PC-9 (cell line): ENCODE data around the gene SORCS2. TPM values are rescaled to one million over a fixed set of nuclear protein-coding genes. Genes with fewer than 3 reads are reported as not detected.

Experiments
- BruUV-seq: library from RNA; stranded (reverse); fragments of 400-500 nt; replicated peaks from 2 replicates; lab custom pipeline; 2021; lab: Mats Ljungman, UMichigan
- CTCF ChIA-PET: fragments of 300-600 bp; sonication (Branson Sonifier 250); formaldehyde crosslinking; loops from one replicate; lab custom pipeline; 2022; ENCODE audit warnings: antibody characterized with exemption; lab: Charles Lee
- POLR2A ChIA-PET: fragments of 300-600 bp; sonication (Branson Sonifier 250); formaldehyde crosslinking; loops from one replicate; lab custom pipeline; 2022; ENCODE audit warnings: antibody characterized with exemption; ENCODE audit not compliant: unreplicated experiment; lab: Charles Lee
- DNase-seq, 2 experiments: peaks; one replicate each; pipeline versions ENCODE4 v3.0.0 to v3.0.0-alpha.2; 2015 to 2022; ENCODE audit warnings: mixed read lengths in 1 of 2
- H2AFZ ChIP-seq: fragments of 200-600 bp; sonication (generic); 2 replicates; pipeline ENCODE4 v1.8.1; 2017; ENCODE audit warnings: antibody characterized with exemption
- H3F3A ChIP-seq: fragments of 200-600 bp; sonication (generic); 2 replicates; pipeline ENCODE4 v1.8.1; 2017; ENCODE audit warnings: antibody characterized with exemption, mild to moderate bottlenecking, low read depth; ENCODE audit not compliant: insufficient read depth
- H3K27ac ChIP-seq: fragments of 200-600 bp; sonication (generic); 2 replicates; pipeline ENCODE4 v1.6.1; 2016; ENCODE audit warnings: mixed run types
- H3K27me3 ChIP-seq: fragments of 200-600 bp; sonication (generic); 2 replicates; pipeline ENCODE4 v1.6.1; 2016; ENCODE audit warnings: low read depth, mixed run types; ENCODE audit not compliant: insufficient read depth
- H3K36me3 ChIP-seq: fragments of 200-600 bp; sonication (generic); 2 replicates; pipeline ENCODE4 v1.6.1; 2016; ENCODE audit warnings: low read depth, mixed run types
- H3K4me1 ChIP-seq: fragments of 200-600 bp; sonication (generic); replicated peaks from 2 replicates; pipeline ENCODE4 v1.6.1; 2016; ENCODE audit warnings: mixed run types; ENCODE audit not compliant: insufficient read depth
- H3K4me2 ChIP-seq: fragments of 200-600 bp; sonication (generic); 2 replicates; pipeline ENCODE4 v1.6.1; 2017; ENCODE audit warnings: mixed run types
- H3K4me3 ChIP-seq: fragments of 200-600 bp; sonication (generic); 2 replicates; pipeline ENCODE4 v1.6.1; 2016; ENCODE audit warnings: mixed run types
- H3K79me2 ChIP-seq: fragments of 200-600 bp; sonication (generic); 2 replicates; pipeline ENCODE4 v1.6.1; 2017; ENCODE audit warnings: low read depth, mixed run types
- H3K9me2 ChIP-seq: fragments of 200-600 bp; sonication (generic); 2 replicates; pipeline ENCODE4 v1.8.1; 2017; ENCODE audit warnings: mild to moderate bottlenecking; ENCODE audit not compliant: insufficient read depth
- H3K9me3 ChIP-seq: fragments of 200-600 bp; sonication (generic); 2 replicates; pipeline ENCODE4 v1.8.1; 2016; ENCODE audit warnings: low read depth; ENCODE audit not compliant: insufficient read depth
- H4K20me1 ChIP-seq: fragments of 200-600 bp; sonication (generic); 2 replicates; pipeline ENCODE4 v1.8.1; 2017; ENCODE audit not compliant: insufficient read depth
- EZH2 ChIP-seq: fragments of 200-600 bp; sonication (generic); IDR thresholded peaks from 2 replicates; pipeline ENCODE4 v1.8.0; 2017; ENCODE audit warnings: antibody characterized with exemption, low read depth
- intact Hi-C: fragments of 100-400 bp; cut with micrococcal nuclease; formaldehyde crosslinking; loops from one replicate; pipeline ENCODE4 v1.10.0; 2022; ENCODE audit not compliant: unreplicated experiment
- total RNA-seq: library from RNA; stranded (reverse); gene quantifications from 2 replicates; pipeline ENCODE4 v1.2.3, GENCODE V29; 2021
- TF ChIP-seq, protein P1 (sequence below): fragments of 200-600 bp; sonication (generic); conservative IDR thresholded peaks from 2 replicates; pipeline ENCODE4 v1.6.1; 2017; ENCODE audit warnings: mixed run types, antibody characterized with exemption, mild to moderate bottlenecking, moderate library complexity

The SORCS2 gene
- total RNA-seq, 1 experiment from 2014 or later: 25.8 TPM

DNA sequence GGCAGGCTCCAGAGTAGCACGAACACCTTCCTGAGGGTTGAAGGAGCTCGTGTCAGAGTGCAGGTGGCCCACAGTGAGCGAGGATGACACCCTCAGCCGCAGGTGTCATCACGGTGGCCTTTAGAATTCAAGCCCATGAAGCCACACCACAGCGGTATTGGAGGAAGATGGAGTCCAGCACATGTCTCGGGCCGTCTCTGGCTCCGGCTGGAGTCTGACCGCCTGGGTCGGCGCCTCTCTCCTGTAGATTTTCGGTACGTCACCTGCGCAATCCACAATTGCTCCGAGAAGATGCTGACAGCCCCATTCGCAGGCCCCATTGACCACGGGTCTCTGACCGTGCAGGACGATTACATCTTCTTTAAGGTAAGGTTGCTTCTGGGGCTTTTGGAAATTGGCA is 471.8 kb downstream of the SORCS2 start:
- H3K79me2 ChIP-seq: no peaks in the 10 kb centered on the region
- no peaks in the 10 kb centered on the region for H3K9me2 ChIP-seq
- POLR2A ChIA-PET: no interaction called here
- H3K4me2 ChIP-seq: no peak overlapping the region
- TF ChIP-seq EZH2: no peak
- TF ChIP-seq, protein P1, sequence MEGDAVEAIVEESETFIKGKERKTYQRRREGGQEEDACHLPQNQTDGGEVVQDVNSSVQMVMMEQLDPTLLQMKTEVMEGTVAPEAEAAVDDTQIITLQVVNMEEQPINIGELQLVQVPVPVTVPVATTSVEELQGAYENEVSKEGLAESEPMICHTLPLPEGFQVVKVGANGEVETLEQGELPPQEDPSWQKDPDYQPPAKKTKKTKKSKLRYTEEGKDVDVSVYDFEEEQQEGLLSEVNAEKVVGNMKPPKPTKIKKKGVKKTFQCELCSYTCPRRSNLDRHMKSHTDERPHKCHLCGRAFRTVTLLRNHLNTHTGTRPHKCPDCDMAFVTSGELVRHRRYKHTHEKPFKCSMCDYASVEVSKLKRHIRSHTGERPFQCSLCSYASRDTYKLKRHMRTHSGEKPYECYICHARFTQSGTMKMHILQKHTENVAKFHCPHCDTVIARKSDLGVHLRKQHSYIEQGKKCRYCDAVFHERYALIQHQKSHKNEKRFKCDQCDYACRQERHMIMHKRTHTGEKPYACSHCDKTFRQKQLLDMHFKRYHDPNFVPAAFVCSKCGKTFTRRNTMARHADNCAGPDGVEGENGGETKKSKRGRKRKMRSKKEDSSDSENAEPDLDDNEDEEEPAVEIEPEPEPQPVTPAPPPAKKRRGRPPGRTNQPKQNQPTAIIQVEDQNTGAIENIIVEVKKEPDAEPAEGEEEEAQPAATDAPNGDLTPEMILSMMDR: no peak
- no peaks in the 10 kb centered on the region for H4K20me1 ChIP-seq
- H2AFZ ChIP-seq: no peak overlapping the region
- H3K9me3 ChIP-seq: no peaks in the 10 kb centered on the region
- CTCF ChIA-PET: no interaction called here
- no peaks in the 10 kb centered on the region for H3F3A ChIP-seq
- no TSS peak for BruUV-seq
- intact Hi-C loops: no loop called here
- DNase-seq: no peak
- H3K4me3 ChIP-seq: no peak overlapping the region
- H3K36me3 ChIP-seq: no peaks in the 10 kb centered on the region
- no peaks in the 10 kb centered on the region for H3K4me1 ChIP-seq
- no peak overlapping the region for H3K27ac ChIP-seq
- H3K27me3 ChIP-seq: no peaks in the 10 kb centered on the region

DNA sequence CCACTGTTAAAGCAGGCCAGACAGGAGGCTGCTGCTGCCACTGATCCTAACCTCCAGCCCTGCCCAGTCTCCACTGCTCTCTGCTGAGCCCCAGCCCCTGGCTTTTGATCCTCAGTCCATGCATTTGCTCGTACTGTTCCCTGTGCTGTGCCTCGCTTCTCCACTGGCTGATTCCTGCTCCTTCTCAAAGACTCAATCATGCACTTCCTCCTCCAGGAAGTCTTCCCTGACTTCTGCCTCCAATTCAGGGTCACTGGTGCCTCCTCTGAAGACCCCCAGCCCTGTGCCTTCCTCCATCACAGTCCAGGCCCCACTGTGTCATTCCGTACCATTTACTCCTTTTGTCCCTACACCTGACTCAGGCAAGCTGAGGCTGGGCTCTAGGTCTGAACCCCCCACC is 473.0 kb downstream of the SORCS2 start:
- intact Hi-C loops: no loop called here
- BruUV-seq: no TSS peak
- CTCF ChIA-PET: no interaction called here

DNA sequence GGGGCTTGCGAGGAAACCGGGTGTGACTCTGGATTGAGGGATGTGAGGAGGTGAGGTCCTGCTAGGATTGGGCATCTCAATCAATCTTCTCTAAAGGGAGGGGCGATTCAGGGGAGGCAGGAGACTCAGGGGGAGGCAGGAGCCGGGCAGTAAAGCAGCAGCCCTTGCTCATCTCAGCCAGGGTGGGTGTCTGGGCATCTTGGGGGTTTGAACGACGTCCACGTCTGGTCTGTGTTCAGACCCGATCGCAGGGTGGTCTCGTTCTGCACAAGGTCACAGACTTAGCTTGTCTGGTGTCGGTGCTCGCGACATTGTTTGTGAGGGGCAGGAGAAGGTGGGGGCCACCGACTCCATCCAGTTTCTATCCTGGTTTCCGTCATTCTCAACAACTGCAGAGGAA is 473.7 kb downstream of the SORCS2 start:
- intact Hi-C loops: no loop called here
- CTCF ChIA-PET: no interaction called here
- no peaks in the 10 kb centered on the region for H3K9me2 ChIP-seq
- H3K79me2 ChIP-seq: no peaks in the 10 kb centered on the region
- H3K4me1 ChIP-seq: no peaks in the 10 kb centered on the region
- no peak overlapping the region for H3K4me2 ChIP-seq
- H3K36me3 ChIP-seq: no peaks in the 10 kb centered on the region
- H3F3A ChIP-seq: no peaks in the 10 kb centered on the region
- no peak overlapping the region for H3K4me3 ChIP-seq
- no peaks in the 10 kb centered on the region for H4K20me1 ChIP-seq
- POLR2A ChIA-PET: no interaction called here
- no peak overlapping the region for H3K27ac ChIP-seq
- no peaks in the 10 kb centered on the region for H3K27me3 ChIP-seq
- H3K9me3 ChIP-seq: no peaks in the 10 kb centered on the region
- DNase-seq: no peak
- H2AFZ ChIP-seq: no peak overlapping the region
- no TSS peak for BruUV-seq
- TF ChIP-seq, protein P1: no peak
- no peak for TF ChIP-seq EZH2

More for the DNA sequence above, 473.0 kb downstream of the SORCS2 start:
- Histone ChIP-seq H3K27ac (no peak overlapping the region), H3K4me3 (no peak overlapping the region), H3K79me2 (no peaks in the 10 kb centered on the region), H3K36me3 (no peaks in the 10 kb centered on the region), H3K27me3 (no peaks in the 10 kb centered on the region), H3K9me2 (no peaks in the 10 kb centered on the region), H2AFZ (no peak overlapping the region), H3K4me1 (no peaks in the 10 kb centered on the region), H3F3A (no peaks in the 10 kb centered on the region), H4K20me1 (no peaks in the 10 kb centered on the region), H3K9me3 (no peaks in the 10 kb centered on the region), H3K4me2 (no peak overlapping the region)
- POLR2A ChIA-PET: no interaction called here
- TF ChIP-seq EZH2: no peak
- TF ChIP-seq, protein P1: no peak
- DNase-seq: no peak
